Measurements from ENCODE around the gene CAMK2B.

CAMK2B gene

GRCh38 chr7:44307905-44308595 is 17.3 kb downstream of the CAMK2B start:
- DNase-seq, result no peak

GRCh38 chr7:44307301-44307900 is 18.0 kb downstream of the CAMK2B start:
- DNase-seq, result peak in 1 of 5 donors; percentile 17

DNA sequence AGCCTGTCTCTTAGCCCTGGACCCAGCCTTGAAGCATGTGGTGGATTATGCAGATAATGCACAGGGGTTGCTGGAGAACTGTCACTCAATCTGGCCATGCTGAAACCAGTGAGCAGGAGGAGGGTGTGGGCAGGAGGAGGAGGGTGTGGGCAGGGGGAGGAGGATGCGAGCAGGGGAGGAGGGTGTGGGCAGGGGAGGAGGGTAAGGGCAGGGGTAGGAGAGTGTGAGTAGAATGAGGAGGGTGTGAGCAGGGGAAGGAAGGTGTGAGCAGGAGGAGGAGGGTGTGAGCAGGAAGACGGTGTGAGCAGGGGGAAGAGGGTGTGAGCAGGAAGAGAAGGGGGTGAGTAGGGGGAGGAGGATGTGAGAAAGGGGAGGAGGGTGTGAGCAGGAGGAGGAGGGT is 18.8 kb downstream of the CAMK2B start:
- no peak for DNase-seq

DNA sequence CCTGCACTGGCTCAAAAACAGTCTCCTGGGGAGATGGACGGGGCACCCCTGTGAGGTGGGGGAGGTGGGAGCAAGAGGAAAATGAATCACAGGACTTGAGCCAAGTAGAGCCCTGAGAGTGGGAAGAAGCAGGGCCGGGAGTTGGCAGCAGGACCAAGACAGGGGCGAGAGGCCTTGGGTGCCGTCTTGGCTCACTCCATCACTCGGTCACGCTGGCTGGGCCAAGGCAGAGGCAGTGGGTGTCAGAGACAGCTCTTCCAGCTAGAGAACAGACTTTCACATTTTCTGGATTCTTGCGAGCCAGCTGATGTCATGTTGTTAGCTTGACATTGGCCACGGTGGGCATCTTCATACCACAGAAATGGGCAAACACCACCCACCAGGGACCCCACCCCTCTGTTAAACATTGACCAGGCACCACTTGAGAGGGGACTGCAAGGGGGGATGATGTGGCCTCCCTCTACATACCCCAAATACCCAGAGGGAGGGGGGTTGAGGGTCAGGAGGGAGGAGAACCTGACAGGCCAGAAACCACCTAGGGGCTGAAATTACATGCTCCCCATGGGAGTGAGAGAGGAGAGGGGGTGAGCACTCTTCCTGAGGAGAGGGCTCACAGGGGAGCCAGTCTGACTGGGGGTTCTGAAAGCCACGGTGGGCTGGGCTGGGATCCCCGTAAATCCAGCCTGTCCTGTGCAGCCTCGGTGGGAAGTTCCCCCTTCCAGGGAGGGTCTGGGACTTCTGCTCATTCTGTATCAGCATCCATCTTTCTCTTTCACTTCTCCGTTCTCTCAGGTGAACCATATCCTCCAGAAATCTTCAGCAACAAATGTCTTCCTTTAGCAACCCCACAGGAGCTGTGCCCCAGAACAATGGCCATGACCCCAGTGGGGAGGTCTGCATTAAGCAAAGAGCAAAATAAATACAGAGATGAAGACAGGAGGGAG is 19.6 kb downstream of the CAMK2B start:
- no peak for DNase-seq

- no peak for DNase-seq
Measured at GRCh38 chr7:44294325-44295069, 30.9 kb downstream of the CAMK2B start.

GRCh38 chr7:44293561-44294324 is 31.7 kb downstream of the CAMK2B start:
- DNase-seq, result no peak

DNA sequence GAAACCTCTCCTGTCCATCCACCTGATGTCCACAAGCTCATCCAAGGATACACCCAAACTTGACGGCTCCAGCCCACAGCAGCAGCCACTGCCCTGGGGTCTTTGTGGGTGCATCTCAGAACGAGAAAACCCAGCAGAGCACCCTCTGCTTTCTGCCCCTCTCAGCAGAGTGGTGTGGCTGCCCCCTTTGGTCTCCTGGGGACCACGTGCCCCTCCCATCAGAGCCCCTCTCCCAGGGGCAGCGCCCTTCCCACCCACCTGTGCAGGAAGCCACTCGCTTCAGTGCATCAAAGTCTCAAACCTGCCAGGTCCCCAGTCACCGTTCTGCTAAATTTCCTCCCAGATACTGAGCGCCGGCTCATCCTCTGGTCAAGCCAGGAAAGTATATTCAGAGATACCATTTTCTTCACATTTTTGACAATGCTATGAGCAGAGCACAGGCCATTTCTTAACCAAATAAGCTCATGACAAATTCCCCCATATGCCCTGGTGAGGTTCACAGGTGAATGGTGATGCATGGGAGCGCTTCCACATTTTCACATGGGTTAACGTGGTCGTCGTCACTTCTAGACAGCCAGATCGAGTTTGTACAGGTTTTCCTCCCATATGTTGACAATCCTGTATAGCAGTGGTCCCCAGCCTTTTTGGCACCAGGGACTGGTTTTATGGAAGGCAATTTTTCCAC is 32.4 kb downstream of the CAMK2B start:
- no peak for DNase-seq

DNA sequence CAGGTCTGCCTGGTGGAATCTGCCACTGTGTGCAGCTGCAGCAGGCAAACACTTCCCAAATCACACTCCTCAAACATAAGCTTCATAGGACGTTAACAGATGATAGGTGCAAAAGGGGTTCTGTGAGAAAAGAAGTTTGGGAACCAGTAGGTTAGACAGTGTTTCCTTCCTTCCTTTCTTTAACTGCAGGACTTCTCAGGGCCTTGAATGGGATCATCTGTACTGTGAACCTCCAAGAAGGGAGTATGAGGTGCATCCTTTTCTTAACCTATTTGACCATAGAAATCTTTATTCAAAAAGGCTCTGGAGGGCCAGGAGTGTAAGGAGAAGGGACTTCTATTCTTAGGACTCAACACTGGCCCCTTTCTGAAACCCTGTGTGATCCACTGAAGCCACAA is 33.0 kb downstream of the CAMK2B start:
- no peak for DNase-seq

DNA sequence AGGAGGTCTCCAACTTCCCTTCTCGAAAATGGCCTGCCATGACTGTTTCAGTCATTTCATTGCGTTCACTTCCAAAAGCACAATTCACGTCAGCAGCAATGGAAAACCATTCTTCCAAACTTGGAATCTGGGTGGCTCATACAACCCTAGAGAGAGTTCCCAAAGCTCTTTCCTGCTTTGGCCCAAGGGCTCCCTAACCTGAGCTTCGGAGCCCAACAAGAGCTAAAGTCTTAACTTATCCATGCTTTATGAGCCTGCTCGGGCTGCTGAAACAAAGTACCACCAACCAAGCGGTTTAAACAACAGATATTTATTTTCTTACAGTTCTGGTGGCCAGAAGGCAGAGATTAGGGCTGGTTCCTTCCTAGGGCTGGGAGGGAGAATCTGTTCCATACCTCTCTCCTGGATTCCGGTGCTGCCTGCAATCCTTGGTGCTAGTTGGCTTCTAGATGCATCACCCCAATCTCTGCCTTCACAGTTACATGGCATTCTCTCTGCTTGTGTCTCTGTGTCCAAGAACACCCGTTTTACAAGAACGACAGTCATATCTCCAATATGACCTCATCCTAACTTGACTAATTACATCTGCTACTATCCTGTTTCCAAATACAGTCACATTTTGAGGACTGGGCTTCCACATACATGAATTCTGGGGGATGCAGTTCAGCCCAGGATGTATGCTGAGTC is 33.5 kb downstream of the CAMK2B start:
- no peak for DNase-seq

- DNase-seq, result peak in 1 of 5 donors; percentile 9
Measured at GRCh38 chr7:44291066-44291732, 34.2 kb downstream of the CAMK2B start.

DNA sequence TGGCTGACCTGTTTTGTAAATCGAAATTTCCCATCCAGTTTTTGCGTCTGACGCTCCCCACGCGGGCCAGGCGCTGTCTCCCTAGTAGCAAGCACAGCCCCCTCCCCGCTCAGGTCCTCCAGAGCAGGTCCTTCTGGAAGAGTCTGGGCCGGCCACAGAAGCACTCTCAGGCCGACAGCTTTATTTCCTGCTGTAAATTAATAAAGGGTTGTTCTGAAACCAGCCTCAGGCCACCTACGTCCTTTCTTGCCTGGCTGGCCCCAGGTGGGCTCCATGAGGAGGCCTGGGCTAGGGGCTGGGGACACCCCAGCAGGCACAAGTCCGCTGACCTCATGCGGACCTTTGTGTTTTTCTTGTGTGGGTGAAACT is 35.2 kb downstream of the CAMK2B start:
- DNase-seq, result no peak

GRCh38 chr7:44289341-44290251 is 35.8 kb downstream of the CAMK2B start:
- DNase-seq, result no peak

DNA sequence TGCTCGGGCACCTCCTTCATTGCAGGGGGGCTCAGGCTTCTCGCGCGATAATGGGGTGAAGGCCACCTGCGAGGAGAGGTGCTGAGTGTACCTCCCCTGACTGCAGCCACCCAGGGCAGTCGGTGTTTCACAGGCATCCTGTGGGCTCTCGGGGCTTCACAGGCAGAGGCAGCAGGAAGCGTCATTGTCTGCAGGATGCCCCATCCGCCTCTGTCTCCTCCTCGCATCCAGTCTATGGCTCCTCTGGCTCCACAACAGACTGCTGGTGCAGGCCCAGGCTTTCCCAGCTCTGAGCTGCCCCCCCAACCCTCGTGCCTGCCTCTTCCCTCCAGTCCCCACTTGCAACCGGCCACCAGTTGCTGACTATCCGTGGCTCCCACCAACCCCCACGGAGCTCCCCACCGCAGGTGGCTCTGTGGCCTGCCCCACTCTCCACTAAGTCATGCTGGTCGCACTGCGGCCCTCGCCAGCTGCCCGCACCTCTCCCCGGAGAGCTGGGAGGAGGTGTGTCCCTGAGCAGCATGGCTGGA is 36.5 kb downstream of the CAMK2B start:
- peak in 1 of 5 donors; percentile 7 for DNase-seq

DNA sequence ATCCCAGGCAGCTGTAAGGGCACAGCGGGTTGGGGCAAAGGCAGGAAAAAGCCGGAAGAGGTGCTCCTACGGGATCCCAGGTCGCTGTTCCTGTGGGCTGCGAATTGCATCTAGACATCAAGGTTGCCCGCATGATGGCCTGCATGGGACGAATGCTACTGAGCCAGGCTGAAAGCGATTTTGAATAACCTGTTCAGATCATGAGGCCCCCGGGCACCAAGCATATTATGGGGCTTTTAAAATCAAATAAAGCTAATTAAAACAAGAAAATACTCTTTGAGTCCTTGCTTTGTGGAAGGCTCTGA is 37.1 kb downstream of the CAMK2B start:
- no peak for DNase-seq

DNA sequence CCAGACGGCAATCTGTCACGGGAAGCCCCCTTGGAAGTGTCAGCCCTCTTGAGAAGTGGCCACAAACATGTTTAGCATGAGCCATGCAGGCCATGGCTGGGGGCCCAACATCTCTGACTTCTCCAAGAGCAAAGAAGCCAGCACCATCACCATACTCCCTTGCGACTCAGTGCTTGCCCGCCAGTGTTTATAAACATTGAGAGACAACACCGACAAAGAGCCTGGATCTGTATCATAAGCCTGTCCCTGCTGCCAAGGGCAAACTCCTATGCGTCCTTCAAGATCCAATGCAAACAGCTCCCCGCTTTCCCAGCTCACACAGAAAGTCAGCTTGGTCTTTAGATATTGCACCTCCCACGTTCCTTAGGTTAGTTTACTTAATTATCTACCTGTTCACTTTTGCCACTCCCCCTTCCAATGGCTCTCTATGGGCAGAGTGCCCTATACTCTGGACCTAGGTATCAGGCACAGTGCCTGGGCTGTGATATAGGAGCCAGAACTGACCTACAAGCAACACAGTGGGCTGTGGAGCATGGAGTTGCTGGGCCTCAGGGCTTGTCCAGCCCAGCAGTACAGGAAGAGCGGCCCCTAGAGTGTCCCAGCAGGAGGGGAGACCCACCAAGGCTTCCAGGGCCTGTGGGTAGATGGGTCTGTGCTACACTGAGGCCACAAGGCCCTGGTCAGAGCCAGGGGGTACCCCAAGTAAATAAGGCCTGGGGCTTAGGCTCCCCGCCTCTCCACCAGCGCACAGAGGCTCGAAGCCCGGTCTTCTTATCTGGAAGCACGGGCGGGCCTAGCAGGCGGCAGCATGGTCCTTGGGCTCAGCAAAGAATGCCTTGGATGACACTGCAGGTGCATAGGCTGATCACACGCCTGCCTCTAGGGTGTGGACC is 37.7 kb downstream of the CAMK2B start:
- DNase-seq, result peak in 1 of 5 donors; percentile 1

GRCh38 chr7:44286618-44287487 is 38.5 kb downstream of the CAMK2B start:
- peak in 1 of 5 donors; percentile 13 for DNase-seq

DNA sequence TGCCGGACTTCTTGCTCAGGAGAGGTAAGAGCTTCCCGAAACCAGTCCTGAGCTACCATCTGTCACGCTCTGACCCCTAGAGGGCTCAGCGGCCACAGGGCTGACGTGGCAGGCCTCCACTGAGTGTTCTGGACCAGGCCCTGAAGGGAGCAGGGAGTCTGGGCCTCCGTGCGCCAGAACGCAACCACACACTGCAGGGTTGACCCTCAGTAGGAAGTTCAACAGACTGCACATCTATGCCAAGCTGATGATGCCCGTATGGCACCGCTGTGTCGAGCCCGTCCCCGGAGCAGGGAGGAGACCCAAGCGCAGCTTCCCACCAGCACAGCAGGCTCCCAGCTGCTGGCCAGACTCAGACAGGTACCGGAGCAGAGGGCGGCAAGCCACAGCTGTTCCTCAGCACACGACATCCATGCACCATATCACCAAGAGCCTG is 39.2 kb downstream of the CAMK2B start:
- no peak for DNase-seq
